CD8-positive, alpha-beta memory T cell (primary cell): ENCODE results near the gene TBC1D22B. TPM values are rescaled to one million over a fixed set of nuclear protein-coding genes. Genes with fewer than 3 reads are reported as not detected.

Experiments
- CTCF ChIA-PET: fragments of 350-600 bp; sonication (Branson Sonifier 250); formaldehyde crosslinking; loops from one replicate; lab custom pipeline; 2021; ENCODE audit warnings: antibody characterized with exemption; lab: Charles Lee
- POLR2A ChIA-PET: fragments of 350-600 bp; sonication (Branson Sonifier 250); formaldehyde crosslinking; loops from one replicate; lab custom pipeline; 2021; ENCODE audit warnings: antibody characterized with exemption; lab: Charles Lee
- DNase-seq, 5 donors: peaks; one replicate each; pipeline versions ENCODE4 v3.0.0 to v3.0.0-alpha.2; 2020 to 2022; ENCODE audit warnings: mixed read lengths in 1 of 5
- H3K27ac ChIP-seq: one replicate; pipeline ENCODE4 v1.7.0; 2013; ENCODE audit warnings: low read depth, mild to moderate bottlenecking, low read length, moderate library complexity
- H3K27me3 ChIP-seq: 2 replicates; pipeline ENCODE4 v1.7.0; 2013; ENCODE audit warnings: low read length, mild to moderate bottlenecking; ENCODE audit not compliant: insufficient read depth, poor library complexity, severe bottlenecking
- H3K36me3 ChIP-seq: 2 replicates; pipeline ENCODE4 v1.7.0; 2013; ENCODE audit warnings: mild to moderate bottlenecking, low read length, moderate library complexity; ENCODE audit not compliant: insufficient read depth
- H3K4me1 ChIP-seq: 2 replicates; pipeline ENCODE4 v1.7.0; 2013; ENCODE audit warnings: mild to moderate bottlenecking, low read length, moderate library complexity; ENCODE audit not compliant: insufficient read depth
- H3K4me3 ChIP-seq: 2 replicates; pipeline ENCODE4 v1.7.0; 2013; ENCODE audit warnings: mild to moderate bottlenecking, low read length
- H3K9me3 ChIP-seq: 2 replicates; pipeline ENCODE4 v1.7.0; 2013; ENCODE audit warnings: mild to moderate bottlenecking, low read length
- H3K27ac Mint-ChIP-seq, 8 donors: one replicate each; pipeline ENCODE4 v1.8.0; 2020 to 2021; ENCODE audit warnings: mixed read lengths in 8 of 8, mild to moderate bottlenecking in 6 of 8, inconsistent platforms in 3 of 8, moderate library complexity in 3 of 8
- H3K27me3 Mint-ChIP-seq, 2 donors: one replicate each; pipeline ENCODE4 v1.8.0; 2020 to 2021; ENCODE audit warnings: mixed read lengths in 2 of 2, mild to moderate bottlenecking in 1 of 2, moderate library complexity in 1 of 2
- H3K36me3 Mint-ChIP-seq, 3 donors: one replicate each; pipeline ENCODE4 v1.8.0; 2020 to 2021; ENCODE audit warnings: mixed read lengths in 3 of 3, inconsistent platforms in 1 of 3, mild to moderate bottlenecking in 1 of 3
- H3K4me1 Mint-ChIP-seq, 3 donors: one replicate each; pipeline ENCODE4 v1.8.0; 2020 to 2021; ENCODE audit warnings: mixed read lengths in 3 of 3, inconsistent platforms in 1 of 3, mild to moderate bottlenecking in 1 of 3
- H3K4me3 Mint-ChIP-seq, 7 donors: one replicate each; pipeline ENCODE4 v1.8.0; 2020 to 2021; ENCODE audit warnings: mixed read lengths in 7 of 7, mild to moderate bottlenecking in 6 of 7, moderate library complexity in 4 of 7, inconsistent platforms in 2 of 7
- H3K9me3 Mint-ChIP-seq, 5 donors: one replicate each; pipeline ENCODE4 v1.8.0; 2020 to 2022; ENCODE audit warnings: mixed read lengths in 5 of 5, mild to moderate bottlenecking in 3 of 5, moderate library complexity in 2 of 5, inconsistent platforms in 1 of 5
- polyA plus RNA-seq: library from polyadenylated mRNA; unstranded; fragments of 300-500 nt; fragmentation: Illumina TruSeq; gene quantifications from one replicate; pipeline ENCODE4 v1.2.3, GENCODE V29; 2021
- total RNA-seq, 2 experiments: library from RNA; stranded (reverse); gene quantifications; one replicate each; pipeline ENCODE4 v1.2.3, GENCODE V29; 2021

TBC1D22B gene
- total and polyA plus RNA-seq, 3 experiments from 2014 or later = 11.2 to 14.4 (median 14.4) TPM

DNA sequence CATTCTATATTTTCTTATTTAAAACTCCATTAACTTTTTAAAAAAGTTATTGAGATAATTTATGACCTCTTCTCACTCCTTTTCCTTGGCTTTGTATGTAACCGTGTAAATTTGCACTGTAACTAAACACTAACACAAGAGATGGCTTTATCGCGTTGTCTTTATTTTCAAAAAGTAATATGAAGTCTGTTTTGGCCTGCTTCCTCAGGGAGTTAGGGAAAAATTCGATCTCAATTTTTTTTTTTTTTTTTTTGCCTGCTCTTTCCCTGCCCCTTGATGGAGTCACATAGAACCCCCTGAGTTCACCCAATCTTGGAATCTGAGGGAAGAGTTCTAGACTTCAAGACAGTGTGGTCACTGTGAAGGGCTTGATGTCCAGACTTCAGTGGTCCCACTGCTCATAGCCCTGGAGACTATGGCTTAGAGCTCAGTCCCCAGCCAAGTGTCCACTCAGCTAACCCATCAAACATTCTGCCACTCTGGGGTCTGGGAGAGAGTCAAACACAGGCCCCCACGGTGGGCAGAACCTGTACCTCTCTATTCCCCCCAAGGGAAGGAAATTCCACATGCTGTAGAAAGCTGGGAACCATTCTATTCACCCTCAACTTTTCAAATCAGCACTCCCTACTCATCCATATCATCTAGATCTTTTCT, 15.7 kb upstream of the TBC1D22B start:
- no peaks in the 10 kb centered on the region for H3K9me3 ChIP-seq
- H3K4me3 Mint-ChIP-seq = no peak overlapping the region
- CTCF ChIA-PET = interaction anchor here (0.7 kb wide), 1 partner anchor 32 kb away, joined by 3 read pairs; no protein-coding TSS in a partner anchor
- H3K36me3 ChIP-seq = no peaks in the 10 kb centered on the region
- H3K27me3 ChIP-seq = no peaks in the 10 kb centered on the region
- peaks cover 3 to 6% of the 10 kb centered on the region in 2 donors for H3K27me3 Mint-ChIP-seq
- no peak overlapping the region for H3K27ac Mint-ChIP-seq
- peaks cover 7 to 12% (median 11%) of the 10 kb centered on the region in 3 donors for H3K4me1 Mint-ChIP-seq
- H3K36me3 Mint-ChIP-seq = no peaks in the 10 kb centered on the region
- peaks cover 11% of the 10 kb centered on the region for H3K4me1 ChIP-seq
- no peak for DNase-seq
- POLR2A ChIA-PET = interaction anchor here (0.6 kb wide), 1 partner anchor 25 kb away, joined by 10 read pairs; no protein-coding TSS in a partner anchor
- peak overlapping the region; percentile 18 for H3K27ac ChIP-seq
- no peak overlapping the region for H3K4me3 ChIP-seq
- H3K9me3 Mint-ChIP-seq = no peaks in the 10 kb centered on the region

DNA sequence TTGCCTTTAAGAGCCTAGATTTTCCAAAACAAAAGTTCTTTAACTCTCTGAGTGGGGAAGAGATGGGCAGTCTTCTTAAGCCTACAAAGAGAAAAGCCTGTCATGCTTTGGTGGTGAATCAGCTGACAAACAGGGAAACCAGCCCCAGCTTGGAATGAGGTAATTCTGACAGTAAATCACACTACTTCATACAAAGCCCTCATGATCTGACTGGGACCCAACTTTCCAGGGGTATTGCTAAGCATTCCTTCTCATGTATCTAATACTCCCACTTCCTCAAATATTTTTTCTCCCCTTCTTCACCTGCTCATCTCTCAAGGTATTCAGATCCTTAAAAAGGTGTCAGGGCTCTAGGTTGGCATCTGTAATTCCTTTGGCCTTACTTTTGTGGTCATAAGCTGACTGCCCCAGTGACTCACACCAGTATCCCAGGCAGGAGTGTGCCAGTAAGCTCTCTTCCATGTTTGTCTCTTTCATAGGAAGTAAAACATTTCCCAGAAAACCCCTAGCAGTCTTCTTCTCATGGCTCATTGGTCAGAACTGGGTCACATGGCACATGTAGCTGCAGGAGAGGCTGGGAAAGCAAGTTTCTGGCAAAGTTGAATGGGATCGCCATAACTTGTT, 15.0 kb upstream of the TBC1D22B start:
- Histone ChIP-seq H3K36me3 (no peaks in the 10 kb centered on the region), H3K4me1 (peaks cover 11% of the 10 kb centered on the region), H3K9me3 (no peaks in the 10 kb centered on the region), H3K27ac (peak overlapping the region; percentile 18), H3K27me3 (no peaks in the 10 kb centered on the region), H3K4me3 (no peak overlapping the region)
- Mint-ChIP-seq H3K4me3 (no peak overlapping the region), H3K9me3 (no peaks in the 10 kb centered on the region), H3K27ac (no peak overlapping the region), H3K4me1 (peaks cover 7 to 12% (median 11%) of the 10 kb centered on the region in 3 donors), H3K36me3 (no peaks in the 10 kb centered on the region), H3K27me3 (peaks cover 3 to 9% of the 10 kb centered on the region in 2 donors)
- DNase-seq = no peak
- ChIA-PET POLR2A (no interaction called here), CTCF (no interaction called here)

DNA sequence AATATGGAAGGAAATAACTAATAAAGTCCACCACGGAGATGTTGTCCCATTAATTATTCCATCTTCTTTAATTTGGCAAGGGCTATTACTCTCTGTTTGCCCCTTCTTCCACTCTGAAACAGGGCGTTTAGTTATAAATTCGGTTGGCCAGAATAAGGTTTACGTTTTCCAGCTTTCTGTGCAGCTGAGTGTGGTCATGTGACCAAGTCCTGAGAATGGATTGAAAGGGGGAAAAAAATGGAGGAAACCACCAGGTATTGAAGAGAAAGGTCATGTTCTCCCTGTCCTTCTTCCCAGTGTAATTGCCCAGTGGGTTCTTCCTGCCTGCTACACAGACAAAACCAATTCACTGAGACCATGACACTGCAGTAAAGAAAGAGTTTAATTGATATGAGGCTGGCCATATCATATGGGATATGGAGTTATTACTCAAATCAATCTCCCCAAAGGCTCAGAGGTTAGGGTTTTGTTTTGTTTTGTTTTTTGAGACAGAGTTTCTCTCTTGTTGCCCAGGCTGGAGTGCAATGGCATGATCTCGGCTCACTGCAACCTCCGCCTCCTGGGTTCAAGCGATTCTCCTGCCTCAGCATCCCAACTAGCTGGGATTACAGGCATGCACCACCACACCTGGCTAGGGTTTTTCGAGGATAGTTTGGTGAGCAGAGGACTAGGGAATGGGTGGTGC, 14.3 kb upstream of the TBC1D22B start:
- Mint-ChIP-seq H3K36me3 (no peaks in the 10 kb centered on the region), H3K27me3 (peaks cover 3 to 9% of the 10 kb centered on the region in 2 donors), H3K4me3 (no peak overlapping the region), H3K4me1 (peaks cover 7 to 12% (median 11%) of the 10 kb centered on the region in 3 donors), H3K27ac (no peak overlapping the region), H3K9me3 (no peaks in the 10 kb centered on the region)
- Histone ChIP-seq H3K27me3 (no peaks in the 10 kb centered on the region), H3K4me3 (no peak overlapping the region), H3K9me3 (no peaks in the 10 kb centered on the region), H3K27ac (peak overlapping the region; percentile 29), H3K36me3 (no peaks in the 10 kb centered on the region), H3K4me1 (peaks cover 11% of the 10 kb centered on the region)
- POLR2A ChIA-PET = no interaction called here
- CTCF ChIA-PET = no interaction called here
- DNase-seq = no peak

DNA sequence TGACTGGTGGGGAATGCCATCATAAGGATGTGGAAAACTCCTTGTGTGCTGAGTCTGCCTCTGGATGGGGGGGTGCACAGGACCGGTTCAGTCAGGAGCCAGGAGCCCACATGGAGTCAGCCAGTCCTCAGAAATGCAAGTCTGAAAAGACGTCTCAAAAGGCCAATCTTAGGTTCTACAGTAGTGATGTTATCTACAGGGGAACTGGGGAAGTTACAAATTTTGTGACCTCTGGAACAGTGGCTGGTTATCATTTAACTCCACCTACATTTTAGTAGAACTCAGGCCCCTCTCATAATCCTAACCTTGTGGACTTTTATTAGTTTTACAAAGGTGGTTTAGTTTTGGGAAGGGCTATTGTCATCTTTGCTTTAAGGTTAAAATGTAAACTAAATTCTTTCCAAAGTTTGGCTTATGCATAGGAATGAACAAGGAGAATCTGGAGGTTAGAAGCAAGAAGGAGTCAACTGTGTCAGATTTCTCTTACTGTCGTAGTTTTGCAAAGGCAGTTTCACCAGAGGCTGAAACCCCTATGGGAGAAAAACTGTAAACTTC, 13.7 kb upstream of the TBC1D22B start:
- no peaks in the 10 kb centered on the region for H3K9me3 Mint-ChIP-seq
- peak overlapping the region in 1 of 8 donors; percentile 5 for H3K27ac Mint-ChIP-seq
- H3K4me3 ChIP-seq = no peak overlapping the region
- no peak overlapping the region for H3K4me3 Mint-ChIP-seq
- no peaks in the 10 kb centered on the region for H3K36me3 ChIP-seq
- no peak for DNase-seq
- no peaks in the 10 kb centered on the region for H3K9me3 ChIP-seq
- H3K27me3 ChIP-seq = no peaks in the 10 kb centered on the region
- H3K27me3 Mint-ChIP-seq = peaks cover 3 to 10% of the 10 kb centered on the region in 2 donors
- H3K4me1 ChIP-seq = peaks cover 11% of the 10 kb centered on the region
- H3K36me3 Mint-ChIP-seq = no peaks in the 10 kb centered on the region
- peak overlapping the region; percentile 29 for H3K27ac ChIP-seq
- CTCF ChIA-PET = no interaction called here
- POLR2A ChIA-PET = no interaction called here
- peaks cover 7 to 12% (median 11%) of the 10 kb centered on the region in 3 donors for H3K4me1 Mint-ChIP-seq

DNA sequence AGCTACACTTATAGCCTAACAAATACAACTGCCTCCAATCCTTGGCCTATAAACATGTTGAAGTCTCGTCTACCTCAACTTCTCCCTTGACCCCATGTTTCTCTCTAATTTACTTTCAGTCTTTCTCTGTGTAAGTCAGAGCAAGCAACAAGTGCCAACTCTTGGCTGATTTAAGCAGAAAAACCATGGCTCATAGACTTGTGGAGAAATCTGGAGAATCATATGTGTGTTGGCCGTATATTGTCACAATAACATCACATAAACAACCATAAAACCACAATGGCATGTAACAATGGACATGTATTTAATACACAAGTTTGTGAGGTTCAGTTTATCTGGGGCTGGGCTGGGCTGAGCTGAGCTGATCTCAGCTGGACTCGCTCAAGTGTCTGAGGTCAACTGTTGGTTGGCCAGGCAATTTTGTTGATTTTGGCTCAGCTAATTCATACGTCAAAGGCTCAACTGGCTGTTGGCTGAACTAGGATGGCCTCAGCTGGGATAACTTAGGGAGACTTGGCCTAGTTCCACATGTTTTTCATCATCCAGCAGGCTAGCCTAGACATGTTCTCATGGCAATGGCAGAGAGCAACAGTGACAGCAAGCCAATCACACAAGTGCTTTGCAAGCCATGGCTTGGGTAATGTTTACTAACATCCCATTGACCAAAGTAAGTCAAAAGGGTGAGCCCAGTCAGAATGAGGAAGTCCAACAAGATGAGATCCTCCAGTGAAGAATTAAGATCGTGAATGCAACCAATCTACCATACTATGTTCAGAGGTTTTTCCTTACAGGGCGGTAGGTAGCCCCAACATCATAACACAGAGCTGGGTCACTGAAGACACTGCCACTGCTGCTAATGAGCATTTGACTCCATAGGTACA, 12.9 kb upstream of the TBC1D22B start:
- CTCF ChIA-PET = interaction anchor here (1.6 kb wide), 1 partner anchor 13 kb away, joined by 3 read pairs; the partner anchor contains the start of genes TBC1D22B and TMEM217
- Histone ChIP-seq H3K36me3 (no peaks in the 10 kb centered on the region), H3K27ac (peak overlapping the region; percentile 56), H3K27me3 (no peaks in the 10 kb centered on the region), H3K4me3 (no peak overlapping the region), H3K9me3 (no peaks in the 10 kb centered on the region), H3K4me1 (peaks cover 9% of the 10 kb centered on the region)
- H3K4me1 Mint-ChIP-seq = peaks cover 7 to 9% (median 8%) of the 10 kb centered on the region in 3 donors
- DNase-seq = no peak
- no peaks in the 10 kb centered on the region for H3K9me3 Mint-ChIP-seq
- POLR2A ChIA-PET = interaction anchor here (0.5 kb wide), 1 partner anchor 19 kb away, joined by 3 read pairs; no protein-coding TSS in a partner anchor
- H3K4me3 Mint-ChIP-seq = no peak overlapping the region
- no peak overlapping the region for H3K27ac Mint-ChIP-seq
- peaks cover 3 to 12% of the 10 kb centered on the region in 2 donors for H3K27me3 Mint-ChIP-seq
- no peaks in the 10 kb centered on the region for H3K36me3 Mint-ChIP-seq

DNA sequence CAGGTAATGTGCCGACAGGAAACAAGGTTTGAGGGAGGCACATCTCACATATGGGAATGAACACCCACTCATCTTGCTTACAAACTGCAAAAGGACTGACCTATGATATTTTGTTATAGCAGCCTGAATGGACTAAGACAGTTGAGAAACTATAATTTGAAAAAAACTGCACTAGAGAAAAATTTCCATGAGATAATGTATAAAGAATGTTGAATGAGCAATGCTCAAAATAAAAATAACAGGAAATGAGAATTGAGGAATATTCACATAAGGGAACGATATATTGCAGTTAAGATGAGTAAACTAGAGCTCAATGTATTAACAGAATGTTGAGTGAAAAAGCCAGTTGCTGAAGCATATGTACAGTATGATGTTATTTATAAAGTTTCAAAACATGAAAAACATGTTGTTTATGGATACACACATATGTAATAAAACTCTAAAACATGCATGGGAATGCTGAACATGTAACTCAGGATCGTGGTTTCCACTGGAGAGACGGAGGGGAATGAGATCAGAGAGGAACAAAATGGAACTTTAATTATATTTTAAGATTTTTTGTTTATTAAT, 6.3 kb upstream of the TBC1D22B start:
- Histone ChIP-seq H3K9me3 (no peaks in the 10 kb centered on the region), H3K27me3 (no peaks in the 10 kb centered on the region), H3K4me3 (no peak overlapping the region), H3K4me1 (no peaks in the 10 kb centered on the region), H3K36me3 (no peaks in the 10 kb centered on the region), H3K27ac (no peak overlapping the region)
- Mint-ChIP-seq H3K4me1 (peaks cover 0 to 1% (median 0%) of the 10 kb centered on the region in 3 donors), H3K9me3 (no peaks in the 10 kb centered on the region), H3K27me3 (peaks cover 0 to 16% of the 10 kb centered on the region in 2 donors), H3K4me3 (no peak overlapping the region), H3K36me3 (no peaks in the 10 kb centered on the region), H3K27ac (no peak overlapping the region)
- ChIA-PET POLR2A (no interaction called here), CTCF (no interaction called here)
- DNase-seq = no peak

DNA sequence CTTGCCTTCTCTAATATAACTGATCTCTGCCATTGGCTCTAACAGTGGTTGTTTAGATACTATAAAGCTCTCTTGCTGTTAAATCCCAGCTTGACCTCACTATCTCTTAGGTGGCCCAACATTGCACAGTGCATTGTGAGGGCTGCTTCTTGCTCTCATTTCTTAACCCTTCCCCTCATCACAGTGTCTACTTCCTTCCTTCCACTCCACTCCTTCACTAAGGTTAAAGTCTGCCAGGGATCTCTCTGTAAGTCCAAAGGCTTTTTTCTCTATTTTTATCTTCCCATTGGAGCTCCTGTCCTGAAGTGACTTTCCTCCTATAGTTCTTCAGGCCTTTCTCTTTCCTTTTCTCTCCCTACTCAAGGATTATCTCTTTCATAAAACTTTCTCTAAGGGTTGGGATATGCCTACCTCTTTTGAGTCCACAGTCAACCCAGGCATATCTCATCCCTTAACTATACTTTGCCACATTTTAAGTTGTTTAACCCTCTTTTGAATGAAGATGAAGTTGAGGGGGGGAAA, 4.0 kb upstream of the TBC1D22B start:
- no peaks in the 10 kb centered on the region for H3K36me3 ChIP-seq
- H3K27ac Mint-ChIP-seq = no peak overlapping the region
- H3K27me3 ChIP-seq = no peaks in the 10 kb centered on the region
- peaks cover 0 to 5% (median 0%) of the 10 kb centered on the region in 3 donors for H3K36me3 Mint-ChIP-seq
- H3K9me3 Mint-ChIP-seq = no peaks in the 10 kb centered on the region
- peaks cover 15 to 23% (median 17%) of the 10 kb centered on the region in 3 donors for H3K4me1 Mint-ChIP-seq
- no peak overlapping the region for H3K4me3 Mint-ChIP-seq
- ChIA-PET CTCF (no interaction called here), POLR2A (no interaction called here)
- peaks cover 0 to 10% of the 10 kb centered on the region in 2 donors for H3K27me3 Mint-ChIP-seq
- no peaks in the 10 kb centered on the region for H3K9me3 ChIP-seq
- DNase-seq = no peak
- peaks cover 13% of the 10 kb centered on the region for H3K4me1 ChIP-seq
- no peak overlapping the region for H3K27ac ChIP-seq
- H3K4me3 ChIP-seq = no peak overlapping the region
